Neural cell (in vitro differentiated cells): ENCODE measurements around the gene SDK2.

Source experiments
- CTCF ChIP-seq: fragments of 450-650 bp; IDR thresholded peaks from 2 replicates; pipeline ENCODE4 v1.5.1; 2014; ENCODE audit warnings: antibody characterized with exemption, mild to moderate bottlenecking, moderate library complexity; ENCODE audit not compliant: poor library complexity, severe bottlenecking
- EP300 ChIP-seq: fragments of 450-650 bp; conservative IDR thresholded peaks from 2 replicates; pipeline ENCODE4 v1.6.1; 2014; ENCODE audit warnings: antibody characterized with exemption, mild to moderate bottlenecking, moderate library complexity; ENCODE audit not compliant: poor library complexity, severe bottlenecking
- EZH2 ChIP-seq: fragments of 200-600, 300-800 bp; shearing (Covaris generic), sonication (generic); IDR thresholded peaks from 2 replicates; pipeline ENCODE4 v1.6.1; 2014; ENCODE audit warnings: antibody characterized with exemption, low read length, borderline replicate concordance, mild to moderate bottlenecking; ENCODE audit not compliant: insufficient read depth, poor library complexity, severe bottlenecking
- MXI1 ChIP-seq: fragments of 450-650 bp; conservative IDR thresholded peaks from 2 replicates; pipeline ENCODE4 v1.6.1; 2014; ENCODE audit warnings: antibody characterized with exemption, mild to moderate bottlenecking; ENCODE audit not compliant: poor library complexity, severe bottlenecking
- POLR2AphosphoS5 ChIP-seq: IDR thresholded peaks from 2 replicates; pipeline ENCODE4 v1.6.1; 2012
- RAD21 ChIP-seq: fragments of 450-650 bp; conservative IDR thresholded peaks from 2 replicates; pipeline ENCODE4 v1.6.1; 2014; ENCODE audit warnings: antibody characterized with exemption, mild to moderate bottlenecking, moderate library complexity
- REST ChIP-seq: IDR thresholded peaks from 2 replicates; pipeline ENCODE4 v1.6.1; 2012; ENCODE audit warnings: borderline replicate concordance
- SMC3 ChIP-seq: fragments of 450-650 bp; conservative IDR thresholded peaks from 2 replicates; pipeline ENCODE4 v1.6.1; 2014; ENCODE audit warnings: antibody characterized with exemption, mild to moderate bottlenecking, moderate library complexity; ENCODE audit not compliant: poor library complexity
- TAF1 ChIP-seq: IDR thresholded peaks from 2 replicates; pipeline ENCODE4 v1.6.1; 2012; ENCODE audit warnings: low read depth

GRCh38 chr17:73354423-73355284, 289.6 kb downstream of the SDK2 start:
- TF ChIP-seq CTCF = no peak
- TF ChIP-seq RAD21 = no peak
- TF ChIP-seq SMC3 = no peak
- TF ChIP-seq EZH2 = no peak
- TF ChIP-seq EP300 = no peak
- no peak for TF ChIP-seq POLR2AphosphoS5
- TF ChIP-seq TAF1 = no peak
- TF ChIP-seq MXI1 = no peak
- TF ChIP-seq REST = no peak
